ENCODE data around the gene GMEB2. TPM values are rescaled to one million over a fixed set of nuclear protein-coding genes. Genes with fewer than 3 reads are reported as not detected.

GMEB2 gene
- total RNA-seq, 1 donor from 2014 or later, result 16.1 TPM

DNA sequence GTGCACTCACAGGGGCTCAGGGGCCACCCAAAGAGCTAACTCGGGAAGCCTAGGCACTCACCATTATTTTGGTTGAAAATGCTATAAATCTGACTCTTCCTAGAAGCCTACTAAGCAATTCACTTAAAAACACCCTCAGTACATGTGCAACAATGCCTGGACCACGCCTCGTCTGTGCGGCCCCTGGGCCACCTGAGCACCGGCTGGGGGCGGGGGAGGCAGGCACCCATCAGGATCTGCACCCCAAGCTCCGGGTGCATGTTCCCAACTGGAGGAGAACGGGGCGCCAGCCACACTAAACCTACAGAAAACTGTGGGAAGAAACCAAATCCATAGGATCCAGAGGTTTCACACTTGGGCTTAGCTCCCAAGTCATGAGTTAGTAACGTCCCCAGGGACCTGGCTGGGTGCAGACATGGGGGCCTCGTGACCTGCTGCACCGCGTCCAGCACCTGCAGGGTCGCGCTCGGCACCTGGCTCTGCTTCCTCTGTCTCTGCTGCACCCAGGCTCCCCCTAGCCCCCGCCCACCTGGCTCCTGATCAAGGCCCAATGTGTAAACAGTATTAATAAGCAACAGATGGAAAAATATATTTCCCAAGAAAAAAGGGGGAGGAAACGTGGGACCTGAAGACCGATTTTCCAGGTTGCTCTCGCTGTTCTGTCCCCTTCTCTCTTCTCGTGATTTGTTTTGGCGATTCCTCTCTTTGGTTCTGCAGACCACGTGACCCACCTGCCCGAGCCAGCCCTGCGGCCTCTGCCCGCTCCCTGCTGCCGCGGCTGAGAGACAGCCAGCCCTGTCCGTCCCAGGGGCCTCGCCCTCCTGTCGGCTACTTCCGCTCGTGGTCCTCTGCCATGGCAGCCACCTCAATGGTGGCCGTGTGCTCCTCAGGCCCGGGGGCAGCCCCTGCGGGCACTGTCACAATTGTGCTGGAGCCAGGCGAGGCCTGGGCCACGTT is 37.4 kb downstream of the GMEB2 start:
- H3K27me3 Mint-ChIP-seq (ENCODE audit: low read depth), result no peaks in the 10 kb centered on the region
- no peak overlapping the region for H3K27ac Mint-ChIP-seq
- no peak for DNase-seq (ENCODE audit: low spot score in 2 of 2, unreplicated experiment in 2 of 2)
- no peaks in the 10 kb centered on the region for H3K9me3 Mint-ChIP-seq
- H3K4me3 Mint-ChIP-seq, result no peak overlapping the region
- TF ChIP-seq, protein P1, sequence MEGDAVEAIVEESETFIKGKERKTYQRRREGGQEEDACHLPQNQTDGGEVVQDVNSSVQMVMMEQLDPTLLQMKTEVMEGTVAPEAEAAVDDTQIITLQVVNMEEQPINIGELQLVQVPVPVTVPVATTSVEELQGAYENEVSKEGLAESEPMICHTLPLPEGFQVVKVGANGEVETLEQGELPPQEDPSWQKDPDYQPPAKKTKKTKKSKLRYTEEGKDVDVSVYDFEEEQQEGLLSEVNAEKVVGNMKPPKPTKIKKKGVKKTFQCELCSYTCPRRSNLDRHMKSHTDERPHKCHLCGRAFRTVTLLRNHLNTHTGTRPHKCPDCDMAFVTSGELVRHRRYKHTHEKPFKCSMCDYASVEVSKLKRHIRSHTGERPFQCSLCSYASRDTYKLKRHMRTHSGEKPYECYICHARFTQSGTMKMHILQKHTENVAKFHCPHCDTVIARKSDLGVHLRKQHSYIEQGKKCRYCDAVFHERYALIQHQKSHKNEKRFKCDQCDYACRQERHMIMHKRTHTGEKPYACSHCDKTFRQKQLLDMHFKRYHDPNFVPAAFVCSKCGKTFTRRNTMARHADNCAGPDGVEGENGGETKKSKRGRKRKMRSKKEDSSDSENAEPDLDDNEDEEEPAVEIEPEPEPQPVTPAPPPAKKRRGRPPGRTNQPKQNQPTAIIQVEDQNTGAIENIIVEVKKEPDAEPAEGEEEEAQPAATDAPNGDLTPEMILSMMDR (IDR thresholded peaks at IDR 0.05; ENCODE audit: unreplicated experiment), result no peak
- no peaks in the 10 kb centered on the region for H3K4me1 Mint-ChIP-seq
- H3K36me3 Mint-ChIP-seq, result peaks cover 16% of the 10 kb centered on the region

DNA sequence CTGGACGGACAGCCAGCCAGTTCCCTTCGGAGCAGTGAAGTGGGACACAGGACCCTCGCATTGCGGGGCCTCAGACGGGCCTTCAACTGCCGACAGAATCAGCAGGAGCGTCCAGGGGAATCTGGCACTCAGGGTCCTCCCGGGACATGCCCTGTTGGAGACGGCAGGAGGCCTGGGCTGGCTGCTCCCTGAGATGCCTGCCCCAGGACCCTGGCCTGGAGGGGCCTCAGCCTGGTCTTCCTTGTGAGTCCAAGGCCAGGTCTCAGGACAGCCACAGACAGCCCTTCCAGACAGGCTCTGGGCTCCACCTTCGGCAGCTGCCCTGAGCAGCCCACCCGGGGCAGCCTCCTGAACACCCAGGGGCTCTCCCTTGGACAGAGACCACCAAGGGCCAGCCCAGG is 38.3 kb downstream of the GMEB2 start:
- no peak overlapping the region for H3K4me3 Mint-ChIP-seq
- TF ChIP-seq, protein P1 (IDR thresholded peaks at IDR 0.05; ENCODE audit: unreplicated experiment), result no peak
- H3K36me3 Mint-ChIP-seq, result peaks cover 16% of the 10 kb centered on the region
- no peak for DNase-seq (ENCODE audit: low spot score in 2 of 2, unreplicated experiment in 2 of 2)
- H3K27ac Mint-ChIP-seq, result no peak overlapping the region
- H3K4me1 Mint-ChIP-seq, result no peaks in the 10 kb centered on the region
- H3K27me3 Mint-ChIP-seq (ENCODE audit: low read depth), result no peaks in the 10 kb centered on the region
- no peaks in the 10 kb centered on the region for H3K9me3 Mint-ChIP-seq

DNA sequence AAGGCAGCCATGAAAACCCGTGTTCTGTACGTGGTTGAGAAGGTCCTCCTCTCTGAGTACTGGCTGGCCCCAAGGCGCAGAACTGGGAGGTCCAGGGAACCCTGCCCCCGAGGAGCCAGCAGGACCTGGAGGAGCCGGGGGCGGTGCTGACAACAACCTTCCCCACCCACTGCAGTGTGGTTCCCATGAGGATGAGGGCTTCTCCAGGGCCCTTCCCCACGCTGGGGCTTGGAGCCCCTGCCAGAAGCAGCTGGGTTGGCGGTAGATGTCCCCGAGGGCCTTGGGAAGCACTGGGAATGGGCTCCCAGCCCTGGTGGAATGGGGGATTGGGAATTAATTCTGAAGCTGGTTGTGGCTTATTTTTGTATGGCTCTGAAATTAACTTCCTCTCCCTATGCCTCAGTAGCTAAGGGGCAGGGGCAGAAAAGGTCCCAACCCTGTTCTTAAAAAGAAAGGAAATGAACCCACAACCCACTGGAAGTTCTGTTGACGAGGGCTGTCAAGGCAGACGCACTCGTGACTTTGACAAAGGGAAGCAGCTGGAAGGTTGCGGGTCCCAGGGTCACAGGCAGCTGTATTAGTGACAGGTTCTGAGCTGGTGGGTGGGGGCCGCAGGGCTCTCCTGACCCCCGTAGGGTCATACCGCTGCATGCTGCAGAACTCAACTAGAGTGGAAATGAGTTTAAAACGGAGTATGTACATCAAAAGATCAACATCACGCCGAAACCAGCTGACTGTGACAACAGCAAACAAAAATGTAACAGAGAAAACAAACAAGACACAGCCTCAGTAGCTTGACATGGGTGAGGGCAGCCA is 38.9 kb downstream of the GMEB2 start:
- Mint-ChIP-seq H3K27ac (no peak overlapping the region), H3K4me3 (no peak overlapping the region), H3K36me3 (peaks cover 11% of the 10 kb centered on the region), H3K27me3 (ENCODE audit: low read depth) (no peaks in the 10 kb centered on the region), H3K4me1 (no peaks in the 10 kb centered on the region), H3K9me3 (no peaks in the 10 kb centered on the region)
- TF ChIP-seq, protein P1 (IDR thresholded peaks at IDR 0.05; ENCODE audit: unreplicated experiment), result no peak
- DNase-seq (ENCODE audit: low spot score in 2 of 2, unreplicated experiment in 2 of 2), result no peak

DNA sequence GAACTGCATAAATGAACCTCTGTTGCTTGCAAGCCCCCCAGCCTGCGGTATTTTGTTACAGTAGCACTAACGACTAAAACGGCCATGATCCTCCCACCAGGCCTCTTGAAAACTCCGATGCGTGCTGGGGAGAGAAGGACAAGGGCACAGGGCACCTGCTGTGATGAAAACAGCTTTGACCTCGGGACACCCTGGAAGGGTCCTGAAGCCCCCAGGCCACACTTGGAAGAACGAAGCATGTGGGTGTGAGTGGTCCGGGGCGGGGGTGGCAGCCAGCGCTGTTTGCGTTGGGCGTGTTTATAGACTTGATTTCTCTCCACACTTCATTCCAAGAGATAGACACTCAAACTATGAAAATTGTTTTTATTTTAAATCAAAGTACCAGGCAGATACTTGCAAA is 39.6 kb downstream of the GMEB2 start:
- Mint-ChIP-seq H3K27ac (no peak overlapping the region), H3K9me3 (no peaks in the 10 kb centered on the region), H3K4me1 (no peaks in the 10 kb centered on the region), H3K27me3 (ENCODE audit: low read depth) (no peaks in the 10 kb centered on the region), H3K4me3 (no peak overlapping the region), H3K36me3 (peaks cover 10% of the 10 kb centered on the region)
- TF ChIP-seq, protein P1 (IDR thresholded peaks at IDR 0.05; ENCODE audit: unreplicated experiment), result no peak
- no peak for DNase-seq (ENCODE audit: low spot score in 2 of 2, unreplicated experiment in 2 of 2)

DNA sequence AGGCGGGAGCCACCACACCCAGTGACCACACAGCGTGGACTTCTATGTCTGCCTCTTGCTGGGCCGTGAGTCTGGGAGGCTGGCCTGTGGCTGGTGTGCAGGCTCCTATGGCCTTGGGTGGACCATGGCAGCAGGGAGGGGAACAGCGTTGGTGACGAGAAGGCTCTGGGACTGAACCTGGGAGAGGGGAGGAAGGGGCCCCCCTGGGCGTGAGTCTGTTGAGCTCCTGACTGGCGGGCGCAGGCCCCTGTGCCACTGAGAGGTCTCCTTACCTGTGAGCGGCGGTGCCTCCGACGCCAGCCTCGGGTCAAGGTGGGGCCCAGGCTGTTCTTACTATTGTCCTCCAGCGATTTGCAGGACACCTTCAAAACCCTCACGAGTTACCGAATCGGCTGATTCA is 40.1 kb downstream of the GMEB2 start:
- DNase-seq (ENCODE audit: low spot score in 2 of 2, unreplicated experiment in 2 of 2), result no peak
- no peaks in the 10 kb centered on the region for H3K4me1 Mint-ChIP-seq
- H3K4me3 Mint-ChIP-seq, result no peak overlapping the region
- no peak overlapping the region for H3K27ac Mint-ChIP-seq
- TF ChIP-seq, protein P1 (IDR thresholded peaks at IDR 0.05; ENCODE audit: unreplicated experiment), result no peak
- no peaks in the 10 kb centered on the region for H3K9me3 Mint-ChIP-seq
- no peaks in the 10 kb centered on the region for H3K27me3 Mint-ChIP-seq (ENCODE audit: low read depth)
- peaks cover 10% of the 10 kb centered on the region for H3K36me3 Mint-ChIP-seq
